ENCODE measurements around the gene ZNF470. TPM values are rescaled to one million over a fixed set of nuclear protein-coding genes. Genes with fewer than 3 reads are reported as not detected.

ZNF470 gene
- total and polyA plus RNA-seq, 2 of the 13 experiments (the other 11 are each of a cell fraction or from before 2014, with no cell fraction given) = not detected

DNA sequence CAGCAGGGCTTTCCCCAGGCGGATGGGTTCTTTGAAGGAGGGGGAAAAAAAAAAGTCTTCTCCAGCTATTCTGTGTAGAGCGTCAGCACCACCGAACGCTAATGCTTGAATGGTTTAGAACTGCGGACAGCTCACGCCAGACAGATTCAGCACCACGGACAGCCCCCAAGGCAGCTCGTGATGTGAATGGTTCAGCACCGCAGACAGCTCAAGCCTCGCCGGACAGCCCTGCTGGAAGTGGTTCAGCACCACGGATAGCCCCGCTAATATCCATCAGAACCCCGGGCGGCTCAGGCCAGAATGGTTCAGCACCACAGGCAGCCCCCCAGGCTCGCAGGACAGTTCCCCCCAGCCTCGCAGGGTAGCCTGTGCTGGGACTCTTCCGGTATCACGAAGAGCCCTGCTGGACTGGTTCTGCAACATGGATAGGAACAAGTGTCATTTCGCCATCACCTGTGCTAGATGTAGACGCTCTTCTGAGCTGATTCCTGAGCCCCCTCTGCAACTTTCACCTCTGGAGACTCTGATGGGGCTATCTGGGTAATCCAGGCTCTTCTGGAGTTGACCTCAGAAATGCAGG, 70.8 kb downstream of the ZNF470 start (continued):
- TF ChIP-seq NR1H2 (CRISPR knock-in tag; IDR thresholded peaks at IDR 0.05; ENCODE audit: borderline replicate concordance, low read depth) = peak; percentile 99
- peak; percentile 81; the same call in 1 of the 2 replicates for TF ChIP-seq THYN1 (CRISPR knock-in tag; IDR thresholded peaks at IDR 0.05; ENCODE audit: borderline replicate concordance, low read depth)
- TF ChIP-seq ZBTB8A (CRISPR knock-in tag; IDR thresholded peaks at IDR 0.05; ENCODE audit: borderline replicate concordance, low read depth) = peak; percentile 91; the same call in 1 of the 2 replicates
- TF ChIP-seq ZFP36L2 (CRISPR knock-in tag; IDR thresholded peaks at IDR 0.05) = peak; percentile 99
- peak; percentile 85 for TF ChIP-seq SOX5 (CRISPR knock-in tag; IDR thresholded peaks at IDR 0.05; ENCODE audit: borderline replicate concordance)
- TF ChIP-seq THAP11 (CRISPR knock-in tag; IDR thresholded peaks at IDR 0.05) = peak; percentile 87
- peak; percentile 96; the same call in 1 of the 2 replicates for TF ChIP-seq ZNF136 (CRISPR knock-in tag; IDR thresholded peaks at IDR 0.05; ENCODE audit: low read depth)
- TF ChIP-seq NR2F6 (IDR thresholded peaks at IDR 0.05) = no peak
- peak; percentile 85 for TF ChIP-seq NR2F6 (CRISPR knock-in tag; IDR thresholded peaks at IDR 0.05)
- peak; percentile 97 for TF ChIP-seq IRF2 (CRISPR knock-in tag; IDR thresholded peaks at IDR 0.05)
- TF ChIP-seq ZNF142 (CRISPR knock-in tag; IDR thresholded peaks at IDR 0.05) = peak; percentile 98
- peak; percentile 96 for TF ChIP-seq ZNF317 (CRISPR knock-in tag; IDR thresholded peaks at IDR 0.05)
- peak; percentile 99 for TF ChIP-seq ATF7-NPFF (CRISPR knock-in tag; IDR thresholded peaks at IDR 0.05; ENCODE audit: low read depth)
- TF ChIP-seq SKI (IDR thresholded peaks at IDR 0.05; ENCODE audit: partially characterized antibody) = no peak
- TF ChIP-seq, protein P1, sequence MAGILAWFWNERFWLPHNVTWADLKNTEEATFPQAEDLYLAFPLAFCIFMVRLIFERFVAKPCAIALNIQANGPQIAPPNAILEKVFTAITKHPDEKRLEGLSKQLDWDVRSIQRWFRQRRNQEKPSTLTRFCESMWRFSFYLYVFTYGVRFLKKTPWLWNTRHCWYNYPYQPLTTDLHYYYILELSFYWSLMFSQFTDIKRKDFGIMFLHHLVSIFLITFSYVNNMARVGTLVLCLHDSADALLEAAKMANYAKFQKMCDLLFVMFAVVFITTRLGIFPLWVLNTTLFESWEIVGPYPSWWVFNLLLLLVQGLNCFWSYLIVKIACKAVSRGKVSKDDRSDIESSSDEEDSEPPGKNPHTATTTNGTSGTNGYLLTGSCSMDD (CRISPR knock-in tag; IDR thresholded peaks at IDR 0.05) = peak; percentile 99
- peak; percentile 97 to 100 for TF ChIP-seq KLF16 (CRISPR knock-in tag; IDR thresholded peaks at IDR 0.05)
- TF ChIP-seq ZSCAN20 (CRISPR knock-in tag; IDR thresholded peaks at IDR 0.05; ENCODE audit: borderline replicate concordance) = peak; percentile 100
- peak; percentile 65 for TF ChIP-seq SP2 (CRISPR knock-in tag; IDR thresholded peaks at IDR 0.05)
- TF ChIP-seq ERF (CRISPR knock-in tag; IDR thresholded peaks at IDR 0.05) = peak; percentile 100
- peak; percentile 96; the same call in 1 of the 2 replicates for TF ChIP-seq ZNF569 (CRISPR knock-in tag; IDR thresholded peaks at IDR 0.05; ENCODE audit: borderline replicate concordance)
- peak; percentile 100 for TF ChIP-seq TMF1 (CRISPR knock-in tag; IDR thresholded peaks at IDR 0.05; ENCODE audit: low read depth)
- peak; percentile 100 for TF ChIP-seq GLI4 (CRISPR knock-in tag; IDR thresholded peaks at IDR 0.05; ENCODE audit: borderline replicate concordance)
- TF ChIP-seq, protein P2, sequence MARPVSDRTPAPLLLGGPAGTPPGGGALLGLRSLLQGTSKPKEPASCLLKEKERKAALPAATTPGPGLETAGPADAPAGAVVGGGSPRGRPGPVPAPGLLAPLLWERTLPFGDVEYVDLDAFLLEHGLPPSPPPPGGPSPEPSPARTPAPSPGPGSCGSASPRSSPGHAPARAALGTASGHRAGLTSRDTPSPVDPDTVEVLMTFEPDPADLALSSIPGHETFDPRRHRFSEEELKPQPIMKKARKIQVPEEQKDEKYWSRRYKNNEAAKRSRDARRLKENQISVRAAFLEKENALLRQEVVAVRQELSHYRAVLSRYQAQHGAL (CRISPR knock-in tag; IDR thresholded peaks at IDR 0.05; ENCODE audit: not compliant biosample characterization) = peak; percentile 100
- TF ChIP-seq, protein P3, sequence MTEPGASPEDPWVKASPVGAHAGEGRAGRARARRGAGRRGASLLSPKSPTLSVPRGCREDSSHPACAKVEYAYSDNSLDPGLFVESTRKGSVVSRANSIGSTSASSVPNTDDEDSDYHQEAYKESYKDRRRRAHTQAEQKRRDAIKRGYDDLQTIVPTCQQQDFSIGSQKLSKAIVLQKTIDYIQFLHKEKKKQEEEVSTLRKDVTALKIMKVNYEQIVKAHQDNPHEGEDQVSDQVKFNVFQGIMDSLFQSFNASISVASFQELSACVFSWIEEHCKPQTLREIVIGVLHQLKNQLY (CRISPR knock-in tag; IDR thresholded peaks at IDR 0.05) = peak; percentile 92
